UCSD-AML1 (cell line): ENCODE measurements around the gene LAMA5.

Experiments
- DNase-seq: peaks from one replicate; lab custom pipeline; 2025; ENCODE audit not compliant: unreplicated experiment; lab: John Stamatoyannopoulos, UW

LAMA5 gene

GRCh38 chr20:62273416-62273815 lies 93.7 kb downstream of the LAMA5 start:
- no peak for DNase-seq

GRCh38 chr20:62272200-62272599 lies 94.9 kb downstream of the LAMA5 start:
- no peak for DNase-seq

- DNase-seq: no peak
These were observed 97.2 kb downstream of the LAMA5 start for GRCh38 chr20:62269871-62270270.

- DNase-seq: no peak
These were observed 97.7 kb downstream of the LAMA5 start for GRCh38 chr20:62269378-62269777.

- no peak for DNase-seq
These were observed 98.7 kb downstream of the LAMA5 start for GRCh38 chr20:62268228-62268900.

- DNase-seq: no peak
These were observed 99.6 kb downstream of the LAMA5 start for GRCh38 chr20:62267543-62267942.

GRCh38 chr20:62266851-62267250 lies 100.3 kb downstream of the LAMA5 start:
- DNase-seq: no peak

- DNase-seq: no peak
These were observed 100.8 kb downstream of the LAMA5 start for GRCh38 chr20:62266340-62266739.

GRCh38 chr20:62265365-62265764 lies 101.7 kb downstream of the LAMA5 start:
- DNase-seq: no peak

GRCh38 chr20:62263396-62263795 lies 103.7 kb downstream of the LAMA5 start:
- no peak for DNase-seq

- DNase-seq: no peak
These were observed 105.0 kb downstream of the LAMA5 start for GRCh38 chr20:62262064-62262463.

- no peak for DNase-seq
These were observed 107.9 kb downstream of the LAMA5 start for GRCh38 chr20:62259294-62259565.
